Measurements from ENCODE around the gene KRTAP5-4. TPM values are rescaled to one million over a fixed set of nuclear protein-coding genes. Genes with fewer than 3 reads are reported as not detected.

KRTAP5-4 gene
- total RNA-seq, 2 donors from 2014 or later = not detected

- intact Hi-C loops (cut with DNase I) = loop anchor here (5.0 kb wide), 3 partner anchors 39 to 499 kb away; partner anchors contain the start of gene SYT8
- H3K4me3 ChIP-seq = no peak overlapping the region
- H3K27me3 ChIP-seq = no peaks in the 10 kb centered on the region
- no peaks in the 10 kb centered on the region for H3K9me3 ChIP-seq
- DNase-seq = no peak
- no peak for TF ChIP-seq CTCF (IDR thresholded peaks at IDR 0.05)
- H3K36me3 ChIP-seq = no peaks in the 10 kb centered on the region
- no peaks in the 10 kb centered on the region for H3K4me1 ChIP-seq
- no peak overlapping the region for H3K9ac ChIP-seq (ENCODE audit: low read depth in 2 of 2, low read length in 2 of 2)
- H3K27ac ChIP-seq = no peak overlapping the region
Observed at GRCh38 chr11:1653541-1654387, 31.8 kb upstream of the KRTAP5-4 start.

- Histone ChIP-seq H3K27me3 (no peaks in the 10 kb centered on the region), H3K9ac (ENCODE audit: low read depth in 2 of 2, low read length in 2 of 2) (no peak overlapping the region), H3K4me1 (no peaks in the 10 kb centered on the region), H3K4me3 (no peak overlapping the region), H3K9me3 (no peaks in the 10 kb centered on the region), H3K27ac (no peak overlapping the region), H3K36me3 (no peaks in the 10 kb centered on the region)
- intact Hi-C loops (cut with DNase I) = loop anchor here (5.0 kb wide), 3 partner anchors 39 to 499 kb away; partner anchors contain the start of gene SYT8
- TF ChIP-seq CTCF (IDR thresholded peaks at IDR 0.05) = peak; percentile 98
- peak; percentile 78 for DNase-seq
Observed at GRCh38 chr11:1652771-1653540, 31.0 kb upstream of the KRTAP5-4 start.

- intact Hi-C loops (cut with DNase I) = loop anchor here (5.0 kb wide), 3 partner anchors 40 to 500 kb away; partner anchors contain the start of gene SYT8
- no peaks in the 10 kb centered on the region for H3K9me3 ChIP-seq
- no peaks in the 10 kb centered on the region for H3K27me3 ChIP-seq
- DNase-seq = no peak
- no peaks in the 10 kb centered on the region for H3K36me3 ChIP-seq
- no peak overlapping the region for H3K9ac ChIP-seq (ENCODE audit: low read depth in 2 of 2, low read length in 2 of 2)
- H3K4me1 ChIP-seq = no peaks in the 10 kb centered on the region
- no peak overlapping the region for H3K27ac ChIP-seq
- H3K4me3 ChIP-seq = no peak overlapping the region
- no peak for TF ChIP-seq CTCF (IDR thresholded peaks at IDR 0.05)
Observed at GRCh38 chr11:1652442-1652770, 30.5 kb upstream of the KRTAP5-4 start.

GRCh38 chr11:1652026-1652425, 30.1 kb upstream of the KRTAP5-4 start:
- no peaks in the 10 kb centered on the region for H3K9me3 ChIP-seq
- H3K36me3 ChIP-seq = no peaks in the 10 kb centered on the region
- H3K27me3 ChIP-seq = no peaks in the 10 kb centered on the region
- no peak overlapping the region for H3K9ac ChIP-seq (ENCODE audit: low read depth in 2 of 2, low read length in 2 of 2)
- H3K27ac ChIP-seq = no peak overlapping the region
- no peak for TF ChIP-seq CTCF (IDR thresholded peaks at IDR 0.05)
- intact Hi-C loops (cut with DNase I) = loop anchor here (5.0 kb wide), 3 partner anchors 40 to 500 kb away; partner anchors contain the start of gene SYT8
- H3K4me1 ChIP-seq = no peaks in the 10 kb centered on the region
- no peak for DNase-seq
- H3K4me3 ChIP-seq = no peak overlapping the region

- H3K27me3 ChIP-seq = no peaks in the 10 kb centered on the region
- H3K4me1 ChIP-seq = no peaks in the 10 kb centered on the region
- no peak for DNase-seq
- no peaks in the 10 kb centered on the region for H3K36me3 ChIP-seq
- TF ChIP-seq CTCF (IDR thresholded peaks at IDR 0.05) = no peak
- no peak overlapping the region for H3K27ac ChIP-seq
- no peaks in the 10 kb centered on the region for H3K9me3 ChIP-seq
- H3K4me3 ChIP-seq = no peak overlapping the region
- intact Hi-C loops (cut with DNase I) = loop anchor here (5.0 kb wide), 3 partner anchors 41 to 501 kb away; partner anchors contain the start of gene SYT8
- H3K9ac ChIP-seq (ENCODE audit: low read depth in 2 of 2, low read length in 2 of 2) = no peak overlapping the region
Observed at GRCh38 chr11:1651411-1651980, 29.6 kb upstream of the KRTAP5-4 start.
